ENCODE results near the gene FAM3C.

Gene FAM3C

DNA sequence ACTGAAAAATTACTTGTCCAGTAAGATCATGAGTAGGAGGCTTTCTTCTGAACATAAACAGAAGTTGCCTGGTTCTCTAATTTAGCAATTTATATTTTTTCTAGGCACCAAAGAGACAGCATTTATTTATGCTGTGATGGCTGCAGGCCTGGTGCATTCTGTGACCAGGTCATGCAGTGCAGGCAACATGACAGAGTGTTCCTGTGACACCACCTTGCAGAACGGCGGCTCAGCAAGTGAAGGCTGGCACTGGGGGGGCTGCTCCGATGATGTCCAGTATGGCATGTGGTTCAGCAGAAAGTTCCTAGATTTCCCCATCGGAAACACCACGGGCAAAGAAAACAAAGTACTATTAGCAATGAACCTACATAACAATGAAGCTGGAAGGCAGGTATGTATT, 64.5 kb downstream of the FAM3C start:
- no peak overlapping the region for H3K27ac ChIP-seq (replicated peaks)
- TF ChIP-seq, protein P1, sequence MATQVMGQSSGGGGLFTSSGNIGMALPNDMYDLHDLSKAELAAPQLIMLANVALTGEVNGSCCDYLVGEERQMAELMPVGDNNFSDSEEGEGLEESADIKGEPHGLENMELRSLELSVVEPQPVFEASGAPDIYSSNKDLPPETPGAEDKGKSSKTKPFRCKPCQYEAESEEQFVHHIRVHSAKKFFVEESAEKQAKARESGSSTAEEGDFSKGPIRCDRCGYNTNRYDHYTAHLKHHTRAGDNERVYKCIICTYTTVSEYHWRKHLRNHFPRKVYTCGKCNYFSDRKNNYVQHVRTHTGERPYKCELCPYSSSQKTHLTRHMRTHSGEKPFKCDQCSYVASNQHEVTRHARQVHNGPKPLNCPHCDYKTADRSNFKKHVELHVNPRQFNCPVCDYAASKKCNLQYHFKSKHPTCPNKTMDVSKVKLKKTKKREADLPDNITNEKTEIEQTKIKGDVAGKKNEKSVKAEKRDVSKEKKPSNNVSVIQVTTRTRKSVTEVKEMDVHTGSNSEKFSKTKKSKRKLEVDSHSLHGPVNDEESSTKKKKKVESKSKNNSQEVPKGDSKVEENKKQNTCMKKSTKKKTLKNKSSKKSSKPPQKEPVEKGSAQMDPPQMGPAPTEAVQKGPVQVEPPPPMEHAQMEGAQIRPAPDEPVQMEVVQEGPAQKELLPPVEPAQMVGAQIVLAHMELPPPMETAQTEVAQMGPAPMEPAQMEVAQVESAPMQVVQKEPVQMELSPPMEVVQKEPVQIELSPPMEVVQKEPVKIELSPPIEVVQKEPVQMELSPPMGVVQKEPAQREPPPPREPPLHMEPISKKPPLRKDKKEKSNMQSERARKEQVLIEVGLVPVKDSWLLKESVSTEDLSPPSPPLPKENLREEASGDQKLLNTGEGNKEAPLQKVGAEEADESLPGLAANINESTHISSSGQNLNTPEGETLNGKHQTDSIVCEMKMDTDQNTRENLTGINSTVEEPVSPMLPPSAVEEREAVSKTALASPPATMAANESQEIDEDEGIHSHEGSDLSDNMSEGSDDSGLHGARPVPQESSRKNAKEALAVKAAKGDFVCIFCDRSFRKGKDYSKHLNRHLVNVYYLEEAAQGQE (IDR thresholded peaks at IDR 0.05; ENCODE audit: insufficient replicate concordance, low read depth), result no peak
- TF ChIP-seq, protein P2, sequence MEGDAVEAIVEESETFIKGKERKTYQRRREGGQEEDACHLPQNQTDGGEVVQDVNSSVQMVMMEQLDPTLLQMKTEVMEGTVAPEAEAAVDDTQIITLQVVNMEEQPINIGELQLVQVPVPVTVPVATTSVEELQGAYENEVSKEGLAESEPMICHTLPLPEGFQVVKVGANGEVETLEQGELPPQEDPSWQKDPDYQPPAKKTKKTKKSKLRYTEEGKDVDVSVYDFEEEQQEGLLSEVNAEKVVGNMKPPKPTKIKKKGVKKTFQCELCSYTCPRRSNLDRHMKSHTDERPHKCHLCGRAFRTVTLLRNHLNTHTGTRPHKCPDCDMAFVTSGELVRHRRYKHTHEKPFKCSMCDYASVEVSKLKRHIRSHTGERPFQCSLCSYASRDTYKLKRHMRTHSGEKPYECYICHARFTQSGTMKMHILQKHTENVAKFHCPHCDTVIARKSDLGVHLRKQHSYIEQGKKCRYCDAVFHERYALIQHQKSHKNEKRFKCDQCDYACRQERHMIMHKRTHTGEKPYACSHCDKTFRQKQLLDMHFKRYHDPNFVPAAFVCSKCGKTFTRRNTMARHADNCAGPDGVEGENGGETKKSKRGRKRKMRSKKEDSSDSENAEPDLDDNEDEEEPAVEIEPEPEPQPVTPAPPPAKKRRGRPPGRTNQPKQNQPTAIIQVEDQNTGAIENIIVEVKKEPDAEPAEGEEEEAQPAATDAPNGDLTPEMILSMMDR (IDR thresholded peaks at IDR 0.05; ENCODE audit: insufficient read depth, low read length), result no peak
- TF ChIP-seq POLR2AphosphoS5 (IDR thresholded peaks at IDR 0.05; ENCODE audit: low read depth) (no peak), SPI1 (IDR thresholded peaks at IDR 0.05; ENCODE audit: borderline replicate concordance, low read depth) (no peak), GABPA (IDR thresholded peaks at IDR 0.05; ENCODE audit: low read depth) (no peak)
- DNase-seq (ENCODE audit: low read depth in 1 of 2, low spot score in 1 of 2), result no peak
- peaks cover 32% of the 10 kb centered on the region for H3K27me3 ChIP-seq (ENCODE audit: insufficient read depth, poor library complexity, severe bottlenecking)
- H3K4me3 ChIP-seq (replicated peaks; ENCODE audit: insufficient read depth, low read length), result no peak overlapping the region

DNA sequence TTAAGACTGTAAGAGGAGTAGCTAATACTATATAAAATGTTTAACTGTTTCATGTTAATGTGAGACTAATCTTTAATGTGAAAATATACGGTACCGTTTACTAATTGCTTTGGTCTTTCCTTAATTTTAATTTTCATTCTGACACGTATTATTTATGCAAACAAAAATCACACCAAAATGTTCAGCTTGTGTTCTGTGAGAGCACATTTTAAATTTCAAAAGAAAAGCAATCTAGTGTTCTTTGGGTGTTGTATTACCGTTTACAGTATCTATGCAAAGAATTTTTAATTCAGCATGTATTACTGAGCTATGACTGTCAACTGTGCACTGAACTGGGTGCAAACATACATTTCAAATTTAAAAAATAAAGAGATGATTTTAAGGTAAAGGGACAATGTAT, 65.1 kb downstream of the FAM3C start:
- no peak for DNase-seq (ENCODE audit: low read depth in 1 of 2, low spot score in 1 of 2)
- TF ChIP-seq GABPA (IDR thresholded peaks at IDR 0.05; ENCODE audit: low read depth), result no peak
- TF ChIP-seq, protein P2 (IDR thresholded peaks at IDR 0.05; ENCODE audit: insufficient read depth, low read length), result no peak
- TF ChIP-seq SPI1 (IDR thresholded peaks at IDR 0.05; ENCODE audit: borderline replicate concordance, low read depth), result no peak
- no peak for TF ChIP-seq POLR2AphosphoS5 (IDR thresholded peaks at IDR 0.05; ENCODE audit: low read depth)
- H3K4me3 ChIP-seq (replicated peaks; ENCODE audit: insufficient read depth, low read length), result no peak overlapping the region
- no peak overlapping the region for H3K27ac ChIP-seq (replicated peaks)
- H3K27me3 ChIP-seq (ENCODE audit: insufficient read depth, poor library complexity, severe bottlenecking), result peaks cover 32% of the 10 kb centered on the region

DNA sequence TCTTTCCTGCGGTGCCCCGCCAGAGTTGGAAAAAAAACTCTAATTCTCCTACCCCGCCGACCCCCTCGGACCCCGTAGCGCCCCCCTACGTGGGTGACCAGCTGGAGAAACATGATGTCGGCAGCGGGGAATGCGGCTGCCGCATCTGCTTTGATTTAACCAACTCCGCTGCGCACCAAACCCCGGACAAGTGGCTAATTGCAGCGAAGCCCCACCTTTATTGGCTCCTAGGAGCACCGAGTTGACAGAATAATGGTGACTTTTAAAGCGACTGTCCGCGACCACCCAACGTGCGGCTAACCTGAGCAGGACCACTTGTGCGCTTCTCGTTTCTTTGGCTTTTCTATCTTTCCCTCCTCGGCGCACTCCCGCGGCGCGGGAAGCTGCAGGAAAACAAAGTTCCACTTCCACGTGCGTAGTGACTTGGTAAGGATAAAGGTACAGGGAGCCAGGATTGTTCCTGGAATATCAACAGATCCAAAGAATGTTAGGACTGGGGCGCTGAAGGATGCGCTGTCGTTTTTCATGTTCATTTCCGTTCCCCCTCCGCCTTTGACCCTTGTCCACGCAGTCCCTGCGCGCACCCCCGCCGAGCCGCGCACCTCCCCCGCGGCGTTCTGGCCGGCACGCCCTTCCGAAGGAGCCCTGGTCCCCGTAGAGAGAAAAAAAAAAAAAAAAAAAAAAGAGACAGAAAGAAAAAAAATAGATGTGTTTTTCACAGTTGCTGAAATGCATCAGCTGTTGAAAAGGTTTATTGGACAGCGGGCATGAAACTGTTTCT, 65.9 kb downstream of the FAM3C start:
- no peak for TF ChIP-seq SPI1 (IDR thresholded peaks at IDR 0.05; ENCODE audit: borderline replicate concordance, low read depth)
- TF ChIP-seq POLR2AphosphoS5 (IDR thresholded peaks at IDR 0.05; ENCODE audit: low read depth), result no peak
- TF ChIP-seq GABPA (IDR thresholded peaks at IDR 0.05; ENCODE audit: low read depth), result no peak
- TF ChIP-seq, protein P2 (IDR thresholded peaks at IDR 0.05; ENCODE audit: insufficient read depth, low read length), result no peak
- TF ChIP-seq, protein P1 (IDR thresholded peaks at IDR 0.05; ENCODE audit: insufficient replicate concordance, low read depth), result no peak
- Histone ChIP-seq H3K4me3 (replicated peaks; ENCODE audit: insufficient read depth, low read length) (no peak overlapping the region), H3K27ac (replicated peaks) (no peak overlapping the region), H3K27me3 (ENCODE audit: insufficient read depth, poor library complexity, severe bottlenecking) (peaks cover 32% of the 10 kb centered on the region)
- no peak for DNase-seq (ENCODE audit: low read depth in 1 of 2, low spot score in 1 of 2)
